CD1c-positive myeloid dendritic cell (primary cell): ENCODE measurements around the gene ACAP2.
"Not testable (repeated sequence)": the region's sequence is repeated elsewhere in the genome, so short reads cannot be mapped to it uniquely, and the experiment has no call there.

Experiments
- DNase-seq: peaks from one replicate; pipeline ENCODE4 v3.0.0-alpha.2; 2016; ENCODE audit errors: extremely low spot score

The ACAP2 gene

DNA sequence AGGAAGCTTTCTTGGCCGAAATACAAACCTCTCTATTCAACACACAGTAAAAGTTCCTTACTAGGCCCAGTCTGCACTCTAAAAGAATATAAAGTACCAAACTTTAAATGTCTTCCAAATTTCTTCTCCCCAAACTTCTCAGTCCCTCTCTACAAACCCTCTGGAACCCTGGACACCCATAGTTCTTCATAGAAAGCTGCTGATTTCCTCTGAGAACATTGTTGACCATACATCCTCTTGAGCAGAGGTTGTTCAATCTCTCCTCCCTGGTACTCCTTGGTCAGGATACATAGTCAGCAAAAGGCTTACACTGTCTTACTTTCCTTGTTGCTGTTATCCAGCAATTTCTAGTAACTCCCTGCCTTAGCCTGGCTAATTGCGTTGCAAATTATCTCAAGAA, 3.1 kb upstream of the ACAP2 start:
- no peak for DNase-seq

DNA sequence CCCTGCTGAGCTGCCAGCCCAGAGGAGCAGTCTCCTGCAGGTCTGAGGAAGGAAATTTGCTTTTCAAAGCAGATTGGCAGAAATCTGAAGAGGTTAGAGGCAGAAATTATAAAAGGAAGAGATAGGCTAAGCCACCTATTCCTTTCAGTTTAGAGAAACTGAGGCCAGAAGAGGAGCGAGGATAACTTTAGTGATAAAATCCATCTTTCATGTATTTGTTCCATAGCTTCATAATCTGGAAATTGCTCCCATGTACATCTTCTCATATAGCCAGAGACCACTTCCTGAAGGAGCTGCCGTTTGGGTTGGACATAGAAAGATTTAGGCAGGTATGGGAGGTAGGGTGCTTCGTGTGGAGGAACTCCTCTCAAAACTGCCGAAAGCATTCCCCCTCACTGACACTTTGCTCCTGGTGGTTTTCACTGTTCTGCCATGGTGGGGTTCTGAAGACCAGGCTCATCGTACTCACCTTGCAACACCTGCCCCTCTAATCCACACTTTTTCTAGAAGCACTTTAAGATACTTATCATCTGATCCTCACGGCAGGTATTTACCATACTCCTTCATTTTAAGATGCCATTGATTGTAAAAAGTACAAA, 670 bp upstream of the ACAP2 start:
- DNase-seq, result no peak

DNA sequence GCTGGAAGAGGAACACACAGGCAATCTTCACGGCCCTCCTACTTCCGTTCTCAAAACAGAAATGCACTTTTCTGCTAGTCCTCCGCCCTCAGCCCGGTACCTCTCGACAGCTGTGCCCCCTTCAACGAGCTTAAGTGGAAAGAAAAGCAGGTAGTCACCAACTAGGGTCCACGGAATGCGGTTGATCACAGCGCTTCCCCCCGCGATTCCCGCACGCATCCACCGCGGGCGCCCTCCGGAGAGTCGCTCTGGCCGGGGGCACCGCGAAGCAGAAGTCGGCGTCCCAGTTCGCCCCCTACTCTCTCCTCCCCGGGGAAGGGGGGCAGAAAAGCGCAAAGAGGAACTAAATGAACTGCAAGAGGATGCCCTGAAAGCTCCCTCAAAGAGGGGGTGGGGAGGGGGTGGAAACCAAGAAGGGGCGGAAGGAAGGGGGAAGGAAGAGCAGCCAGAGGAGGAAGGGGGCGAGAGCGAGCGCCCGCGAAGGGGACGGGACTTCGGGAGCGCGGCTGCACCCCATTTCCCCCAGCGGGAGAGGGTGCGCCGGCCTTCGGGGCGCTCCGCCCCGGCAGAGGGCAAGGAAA, 738 bp downstream of the ACAP2 start:
- DNase-seq, result peak; percentile 78

DNA sequence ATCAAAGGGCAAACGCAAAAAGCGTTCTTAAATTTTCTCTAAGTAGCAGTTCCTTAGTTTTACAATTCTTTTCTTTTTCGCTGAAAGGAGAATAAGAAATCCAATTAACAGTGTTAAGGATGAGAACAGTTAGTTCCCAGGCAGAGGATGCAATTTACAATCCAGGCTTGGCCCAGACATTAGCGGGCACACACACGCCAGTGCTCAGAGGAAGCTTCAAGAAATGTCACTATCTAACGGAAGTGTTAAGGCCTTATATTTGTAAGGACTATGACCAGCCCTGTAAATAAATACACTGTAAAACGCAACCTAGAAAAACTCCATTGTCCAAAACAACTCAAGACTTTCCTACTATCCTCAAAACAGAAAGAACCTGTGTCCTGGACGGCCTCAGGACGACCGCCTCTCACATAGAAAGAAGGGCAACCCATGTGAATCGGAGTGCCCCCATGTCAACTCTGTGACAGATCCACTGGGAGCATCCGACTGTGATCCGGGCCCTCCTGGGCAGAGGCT, 1.3 kb downstream of the ACAP2 start:
- DNase-seq, result peak; percentile 39

DNA sequence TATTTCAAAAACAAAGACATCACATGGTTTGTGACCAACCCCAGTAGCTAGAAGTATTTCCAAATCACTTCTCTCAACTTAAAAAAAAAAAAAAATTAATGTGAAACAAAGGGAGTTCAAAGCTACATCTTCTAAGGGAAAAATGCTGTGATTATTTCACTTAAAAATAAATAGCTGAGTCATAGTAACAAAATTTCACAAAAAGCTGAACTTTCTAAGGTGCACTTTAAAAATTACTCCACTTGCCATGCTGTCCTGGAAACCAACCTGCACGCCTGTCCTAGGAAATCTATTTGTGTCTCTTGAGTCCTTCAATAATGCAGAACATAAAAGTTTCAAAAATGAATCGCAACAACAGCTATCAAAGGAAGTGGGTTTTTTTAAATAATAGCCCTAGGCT, 1.8 kb downstream of the ACAP2 start:
- no peak for DNase-seq

DNA sequence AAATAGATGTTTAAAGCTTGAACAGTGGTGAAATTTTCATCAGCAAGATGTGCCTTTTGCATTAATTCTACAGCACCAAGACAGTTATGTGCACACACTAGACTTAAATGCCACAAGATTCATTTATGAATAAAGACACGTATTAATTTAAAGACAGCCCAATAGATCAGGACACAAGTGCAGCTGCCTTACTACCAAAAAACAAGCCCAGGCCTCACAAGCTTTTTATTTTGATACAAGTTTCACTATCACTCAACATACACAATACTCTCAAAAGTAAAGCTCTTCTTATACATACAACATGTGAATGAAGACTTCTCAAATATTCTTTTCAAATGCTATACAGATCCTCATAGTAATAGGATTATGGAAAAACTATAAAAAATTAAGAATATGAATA, 2.4 kb downstream of the ACAP2 start:
- DNase-seq, result no peak

DNA sequence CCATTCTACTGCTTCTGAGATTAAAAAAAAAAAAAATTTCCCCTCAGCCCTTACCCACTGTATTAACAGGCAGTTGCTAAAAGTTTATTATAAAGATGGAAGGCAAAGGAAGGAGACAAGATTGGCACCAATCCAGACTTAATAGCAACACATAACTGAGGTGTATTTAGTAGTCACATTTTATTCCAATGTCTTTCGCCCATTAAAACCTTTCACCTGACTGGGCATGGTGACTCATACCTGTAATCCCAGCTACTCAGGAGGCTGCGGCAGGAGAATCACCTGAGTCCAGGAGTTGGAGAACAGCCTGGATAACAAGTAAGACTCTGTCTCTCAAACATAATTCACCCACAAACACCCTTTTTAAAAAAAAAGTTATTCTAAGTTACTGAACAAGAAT, 4.4 kb downstream of the ACAP2 start:
- DNase-seq, result no peak

DNA sequence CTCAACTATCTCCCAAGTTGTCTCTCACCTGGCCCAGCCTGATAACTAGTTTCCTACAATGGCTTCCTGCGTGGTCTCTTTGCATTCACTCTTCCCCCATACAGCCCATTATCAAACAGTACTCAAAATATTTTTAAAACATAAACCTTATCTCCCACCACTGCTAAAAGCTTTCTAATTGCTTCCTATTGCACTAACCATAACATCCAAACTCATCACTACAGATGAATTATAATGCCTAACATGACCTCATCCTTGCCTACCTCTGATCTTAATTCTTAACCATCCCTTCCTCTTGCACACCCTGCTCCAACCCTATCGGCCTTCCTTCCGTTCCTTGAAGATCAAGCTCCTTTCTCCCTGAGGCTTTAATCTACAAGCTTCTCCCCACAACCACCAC, 17.0 kb downstream of the ACAP2 start:
- no peak for DNase-seq

DNA sequence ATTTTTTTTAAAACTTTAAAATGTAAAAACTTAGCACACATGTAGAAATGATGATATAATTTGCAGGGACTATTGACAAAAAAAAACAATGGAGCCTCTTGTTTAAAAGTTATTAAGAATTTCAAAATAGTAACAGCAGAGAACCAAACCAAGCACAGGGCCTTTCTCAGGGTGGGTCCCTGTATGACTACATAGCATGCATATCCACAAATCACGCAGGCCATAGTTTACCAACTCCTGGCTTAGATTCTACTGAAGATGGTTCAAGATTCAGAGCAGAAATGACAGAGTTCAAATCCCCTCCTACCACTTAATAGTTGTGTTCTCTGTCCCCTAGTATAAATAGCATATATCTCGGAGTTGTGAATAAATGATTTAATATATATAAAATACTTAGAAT, 19.0 kb downstream of the ACAP2 start:
- no peak for DNase-seq

DNA sequence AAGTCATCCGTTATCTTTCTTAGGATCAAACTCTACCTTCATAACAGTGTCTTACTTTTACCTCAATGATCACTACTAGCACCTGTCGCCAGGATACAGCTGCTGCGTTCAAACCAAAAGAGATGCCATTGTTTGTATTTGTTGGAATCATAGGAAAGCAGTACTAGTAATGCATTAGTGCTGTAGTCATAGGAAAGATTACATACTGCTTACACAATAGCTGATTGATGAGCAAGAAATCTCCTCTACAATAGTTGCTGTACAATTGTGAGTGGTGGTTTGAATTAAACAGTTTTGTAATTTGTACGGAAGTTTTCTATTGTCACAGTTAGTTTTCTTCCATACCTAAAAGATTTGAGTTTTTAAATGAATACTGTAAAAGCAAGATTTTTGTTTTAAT, 21.4 kb downstream of the ACAP2 start:
- DNase-seq, result no peak

DNA sequence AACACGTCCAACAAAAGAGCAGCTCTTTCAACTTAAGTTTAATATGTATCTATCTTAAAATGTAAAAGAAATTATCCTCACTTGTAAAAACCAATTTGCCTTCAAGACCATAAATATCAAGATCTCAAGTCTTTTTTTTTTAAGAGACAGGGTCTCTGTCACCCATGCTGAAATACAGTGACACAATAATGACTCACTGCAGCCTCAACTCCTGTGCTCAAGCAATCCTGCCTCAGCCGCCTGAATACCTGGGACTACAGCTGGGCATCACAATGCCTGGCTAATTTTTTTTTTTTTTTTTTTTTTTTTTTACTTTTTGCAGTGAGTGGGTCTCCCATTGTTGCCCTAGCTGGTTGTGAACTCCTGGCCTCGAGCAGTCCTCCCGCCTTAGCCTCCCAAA, 26.0 kb downstream of the ACAP2 start:
- DNase-seq, result no peak

DNA sequence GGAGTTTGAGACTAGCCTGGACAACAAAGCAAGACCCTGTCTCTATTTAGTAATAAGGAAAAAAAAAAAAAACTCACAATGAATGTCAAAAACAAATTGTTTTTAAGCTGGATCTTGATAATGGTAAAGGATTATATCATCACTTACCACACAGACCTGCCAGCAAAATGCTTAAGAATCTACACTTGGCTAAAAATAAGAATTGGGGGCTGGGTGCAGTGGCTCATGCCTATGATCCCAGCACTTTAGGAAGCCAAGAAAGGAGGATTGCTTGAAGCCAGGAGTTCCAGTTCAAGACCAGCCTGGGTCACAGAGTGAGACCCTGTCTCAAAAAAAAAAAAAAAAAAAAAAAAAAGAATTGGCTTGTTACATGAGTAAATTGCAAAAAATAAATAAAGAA, 31.0 kb downstream of the ACAP2 start:
- DNase-seq, result no peak

DNA sequence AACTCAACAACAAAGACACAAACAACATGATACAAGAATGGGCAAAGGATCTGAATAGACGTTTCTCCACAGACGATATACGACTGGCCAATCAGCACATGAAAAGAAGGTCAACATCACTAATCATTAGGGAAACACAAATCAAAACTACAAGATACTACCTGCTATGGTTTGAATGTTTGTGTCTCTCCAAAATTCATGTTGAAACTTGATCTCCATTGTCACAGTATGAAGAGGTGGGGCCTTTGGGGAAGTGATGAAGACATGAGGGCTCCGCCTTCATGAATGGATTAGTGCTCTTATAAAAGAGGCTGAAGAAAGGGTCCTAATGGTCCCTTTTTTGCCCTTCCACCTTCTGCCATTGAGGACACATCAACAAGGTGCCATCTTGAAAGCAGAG, 32.3 kb downstream of the ACAP2 start:
- no peak for DNase-seq

DNA sequence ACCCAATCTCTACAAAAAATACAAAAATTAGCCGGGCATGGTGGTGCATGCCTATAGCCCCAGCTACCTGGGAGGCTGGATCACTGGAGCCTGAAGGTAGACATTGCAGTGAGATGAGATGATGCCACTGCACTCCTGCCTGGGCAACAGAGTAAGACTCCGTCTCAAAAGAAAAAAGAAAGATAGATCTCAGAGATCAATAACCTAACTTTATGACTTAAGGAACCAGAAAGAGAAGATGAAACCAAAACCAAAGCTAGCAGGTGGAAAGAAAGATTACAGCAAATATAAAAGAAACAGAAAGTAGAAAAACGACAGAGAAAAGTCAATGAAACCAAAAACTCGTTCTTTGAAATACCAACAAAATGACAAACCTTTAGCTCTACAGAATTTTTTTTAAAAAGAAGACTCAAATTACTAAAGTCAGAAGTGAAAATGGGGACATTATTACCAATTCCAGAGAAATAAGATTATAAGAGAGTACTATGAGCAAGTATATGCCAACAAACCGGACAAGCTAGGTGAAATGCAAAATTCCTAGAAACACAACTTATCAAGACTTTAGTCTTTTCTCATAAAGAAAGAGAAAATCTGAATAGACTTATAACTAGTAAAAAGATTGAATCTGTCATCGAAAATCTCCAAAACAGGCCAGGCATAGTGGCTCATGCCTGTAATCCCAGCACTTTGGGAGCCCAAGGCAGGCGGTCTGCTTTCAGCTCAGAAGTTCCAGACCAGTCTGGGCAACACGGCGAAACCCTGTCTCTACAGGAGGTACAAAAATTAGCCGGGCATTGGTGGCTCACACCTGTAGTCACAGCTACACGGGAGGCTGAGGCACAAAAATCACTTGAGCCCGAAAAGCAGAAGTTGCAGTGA, 35.0 kb downstream of the ACAP2 start:
- DNase-seq, result no peak

DNA sequence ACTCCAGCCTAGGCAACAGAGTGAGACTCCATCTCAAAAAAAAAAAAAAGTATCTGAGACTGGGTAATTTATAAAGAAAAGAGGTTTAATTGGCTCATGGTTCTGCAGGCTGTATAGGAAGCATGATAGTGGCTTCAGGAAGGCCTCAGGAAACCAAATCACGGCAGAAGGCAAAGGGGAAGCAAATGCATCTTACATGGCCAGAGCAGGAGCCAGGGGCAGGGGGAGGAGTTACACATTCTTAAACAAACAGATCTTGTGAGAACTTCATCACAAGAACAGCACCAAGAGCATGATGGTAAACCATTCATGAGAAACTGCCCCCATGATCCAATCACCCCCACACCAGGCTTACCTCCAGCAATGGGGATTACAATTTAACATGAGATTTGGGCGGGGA, 37.2 kb downstream of the ACAP2 start:
- DNase-seq, result no peak

DNA sequence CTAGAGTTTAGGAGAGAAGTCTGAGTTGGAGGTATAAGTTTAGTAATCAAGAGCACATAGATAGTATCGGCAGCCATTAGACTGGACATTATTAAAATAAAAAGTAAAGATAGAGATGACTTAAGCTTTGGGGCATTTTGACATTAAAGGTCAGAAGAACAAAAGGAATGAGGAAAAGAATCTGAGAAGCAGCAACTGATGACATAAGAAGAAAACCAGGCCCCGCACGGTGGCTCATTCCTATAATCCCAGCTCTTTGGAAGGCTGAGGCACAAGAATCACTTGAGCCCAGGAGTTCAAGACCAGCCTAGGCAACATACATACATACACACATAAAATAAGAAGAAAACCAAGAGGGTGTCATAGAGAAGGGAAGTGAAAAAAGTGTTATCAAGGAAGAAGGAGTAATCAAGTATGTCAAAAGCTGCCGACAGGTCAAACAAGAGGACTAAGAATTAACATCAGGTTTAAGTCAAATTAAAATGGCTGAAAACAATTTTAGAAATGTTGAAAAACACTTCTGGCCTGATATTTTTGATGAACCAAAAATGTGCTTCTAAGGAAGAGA, 38.9 kb downstream of the ACAP2 start:
- no peak for DNase-seq

DNA sequence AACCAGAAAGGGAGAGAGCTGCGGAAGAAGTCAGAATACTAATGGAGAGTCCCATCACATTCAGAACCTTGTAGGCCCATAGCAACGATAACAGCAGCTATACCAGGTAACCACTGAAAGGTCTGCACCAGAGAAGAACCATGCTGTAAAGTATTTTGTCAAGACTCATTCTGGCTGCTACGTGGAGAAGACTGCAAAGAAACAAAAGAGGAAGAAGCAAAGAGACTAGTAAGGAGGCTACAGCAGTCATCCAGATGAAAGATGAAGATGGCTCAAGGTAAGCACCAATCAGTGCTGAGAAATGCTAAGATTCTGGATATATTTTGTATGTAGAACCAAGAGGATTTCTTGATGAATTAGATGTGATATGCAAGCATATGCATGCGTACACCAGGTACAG, 39.6 kb downstream of the ACAP2 start:
- no peak for DNase-seq

DNA sequence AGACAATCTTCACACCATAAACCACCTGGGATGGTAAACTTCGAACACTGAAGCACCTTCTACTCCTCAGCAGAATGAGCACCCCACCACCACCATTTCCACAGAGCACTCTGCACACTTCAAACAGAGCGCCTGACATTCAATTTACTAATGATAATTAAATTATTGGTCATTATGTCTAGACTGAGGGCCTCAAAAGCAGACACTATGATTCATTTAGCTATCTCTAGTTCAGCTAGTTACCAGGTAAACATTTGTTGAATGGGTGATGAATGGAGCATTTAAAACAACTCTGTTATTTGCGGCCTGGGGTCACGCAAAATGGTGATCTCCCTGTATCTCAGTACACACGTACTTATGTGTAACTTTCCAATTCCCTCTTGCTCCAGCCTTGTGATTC, 40.9 kb downstream of the ACAP2 start:
- no peak for DNase-seq

DNA sequence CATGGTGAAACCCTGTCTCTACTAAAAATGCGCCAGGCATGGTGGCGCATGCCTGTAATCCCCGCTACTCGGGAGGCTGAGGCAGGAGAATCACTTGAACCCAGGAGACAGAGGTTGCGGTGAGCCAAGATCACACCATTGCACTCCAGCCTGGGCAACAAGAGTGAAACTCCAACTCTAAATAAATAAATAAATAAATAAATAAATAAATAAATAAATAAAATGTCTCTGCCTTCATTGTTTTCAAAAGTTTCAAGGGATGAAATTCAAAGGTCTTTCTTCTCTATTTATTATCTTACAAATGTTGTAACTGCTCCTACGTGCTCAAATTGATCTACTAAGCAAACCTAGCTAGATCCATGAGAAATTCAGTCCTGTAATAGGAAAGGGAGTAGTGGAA, 44.4 kb downstream of the ACAP2 start:
- not testable (repeated sequence) for DNase-seq

DNA sequence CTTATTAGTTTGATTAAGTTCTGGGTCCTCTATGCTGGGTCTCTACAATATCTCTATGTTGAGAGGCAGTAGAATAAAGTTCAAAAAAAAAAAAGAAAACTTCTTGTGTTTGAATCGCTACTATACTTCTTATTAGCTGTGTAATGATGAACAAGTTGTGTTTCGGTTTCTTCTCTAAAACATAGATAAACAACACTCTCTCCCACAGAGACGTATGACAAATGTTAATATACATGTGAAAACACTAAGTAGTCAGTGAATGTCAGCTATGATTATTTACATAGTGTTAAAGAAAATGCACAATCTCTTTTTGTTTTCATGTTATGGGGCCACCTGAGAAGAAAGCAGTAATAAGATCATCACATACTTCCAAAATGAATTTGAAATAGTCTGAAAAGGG, 45.3 kb downstream of the ACAP2 start:
- no peak for DNase-seq

DNA sequence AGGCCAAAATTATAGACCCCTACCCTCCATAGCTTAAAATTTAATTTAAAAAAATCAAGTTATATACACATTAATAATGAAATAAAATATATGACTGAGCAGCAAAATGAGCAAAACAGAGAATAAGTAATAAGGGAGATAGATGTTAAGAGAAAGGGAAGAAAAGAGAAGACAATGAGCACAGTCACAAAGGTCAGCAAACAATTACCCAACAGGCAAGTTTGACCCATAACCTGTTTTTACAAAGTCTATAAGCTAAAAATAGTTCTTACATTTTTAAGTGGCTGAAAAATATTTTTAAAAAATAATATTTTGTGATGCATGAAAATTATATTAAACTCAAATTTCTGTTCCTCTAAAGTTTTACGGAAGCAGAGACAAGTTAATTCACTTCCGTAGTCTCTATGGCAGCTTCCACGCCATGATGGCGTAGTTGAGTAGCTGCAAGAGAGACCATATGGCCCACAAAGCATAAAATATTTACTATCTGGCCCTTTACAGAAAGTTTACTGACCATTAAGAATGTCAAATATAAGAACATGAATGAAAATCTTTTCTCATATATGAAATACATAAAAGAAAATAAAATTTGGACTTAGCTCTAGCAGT, 47.5 kb downstream of the ACAP2 start:
- peak; percentile 11 for DNase-seq

DNA sequence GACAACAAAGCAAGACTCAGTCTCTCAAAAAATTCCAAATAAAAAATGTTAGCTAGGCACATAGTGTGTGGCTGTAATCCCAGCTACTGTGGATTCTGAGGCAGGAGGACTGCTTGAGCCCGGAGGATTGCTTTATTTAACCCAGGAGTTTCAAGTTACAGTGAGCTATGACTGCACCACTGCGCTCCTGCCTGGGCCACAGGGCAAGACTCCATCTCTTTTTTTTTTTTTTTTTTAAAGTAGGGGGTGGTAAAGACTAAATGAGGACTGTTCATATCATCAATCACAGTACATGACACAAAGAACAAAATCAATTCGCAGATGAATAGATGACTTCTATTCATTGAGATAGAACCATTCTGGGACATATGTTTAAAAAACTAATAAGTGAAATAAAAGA, 48.1 kb downstream of the ACAP2 start:
- DNase-seq, result no peak
